ENCODE data around the gene GJD4.
A peak's percentile ranks its signal among the peaks of the same experiment; 100 is the strongest.

Gene GJD4

GRCh38 chr10:35637462-35637861 is 32.3 kb downstream of the GJD4 start:
- Histone ChIP-seq H3K4me1 (ENCODE audit: control insufficient read depth in 1 of 2, insufficient read depth in 2 of 2, low read length in 2 of 2) (peaks cover 4 to 19% of the 10 kb centered on the region in 2 donors), H3K27me3 (ENCODE audit: control insufficient read depth in 1 of 2, insufficient read depth in 2 of 2, low read length in 2 of 2) (peaks cover 13 to 18% of the 10 kb centered on the region in 2 donors), H3K27ac (ENCODE audit: low read depth, low read length) (no peak overlapping the region), H3K9ac (ENCODE audit: low read depth in 1 of 2, low read length in 2 of 2) (no peak overlapping the region), H3K9me3 (ENCODE audit: control insufficient read depth in 1 of 2, low read length in 2 of 2) (no peaks in the 10 kb centered on the region), H3K36me3 (ENCODE audit: control insufficient read depth in 1 of 2, insufficient read depth in 2 of 2, low read length in 2 of 2) (no peaks in the 10 kb centered on the region), H3K4me3 (ENCODE audit: low read depth in 1 of 2, low read length in 2 of 2) (no peak overlapping the region)

- H3K4me1 ChIP-seq (ENCODE audit: control insufficient read depth in 1 of 2, insufficient read depth in 2 of 2, low read length in 2 of 2): peaks cover 4 to 26% of the 10 kb centered on the region in 2 donors
- no peak overlapping the region for H3K4me3 ChIP-seq (ENCODE audit: low read depth in 1 of 2, low read length in 2 of 2)
- H3K27me3 ChIP-seq (ENCODE audit: control insufficient read depth in 1 of 2, insufficient read depth in 2 of 2, low read length in 2 of 2): peaks cover 18 to 23% of the 10 kb centered on the region in 2 donors
- H3K27ac ChIP-seq (ENCODE audit: low read depth, low read length): no peak overlapping the region
- no peak overlapping the region for H3K9ac ChIP-seq (ENCODE audit: low read depth in 1 of 2, low read length in 2 of 2)
- H3K9me3 ChIP-seq (ENCODE audit: control insufficient read depth in 1 of 2, low read length in 2 of 2): no peaks in the 10 kb centered on the region
- H3K36me3 ChIP-seq (ENCODE audit: control insufficient read depth in 1 of 2, insufficient read depth in 2 of 2, low read length in 2 of 2): no peaks in the 10 kb centered on the region
Observed at GRCh38 chr10:35638101-35638500, 33.0 kb downstream of the GJD4 start.

- Histone ChIP-seq H3K9me3 (ENCODE audit: control insufficient read depth in 1 of 2, low read length in 2 of 2) (no peaks in the 10 kb centered on the region), H3K27me3 (ENCODE audit: control insufficient read depth in 1 of 2, insufficient read depth in 2 of 2, low read length in 2 of 2) (peaks cover 26 to 34% of the 10 kb centered on the region in 2 donors), H3K9ac (ENCODE audit: low read depth in 1 of 2, low read length in 2 of 2) (no peak overlapping the region), H3K36me3 (ENCODE audit: control insufficient read depth in 1 of 2, insufficient read depth in 2 of 2, low read length in 2 of 2) (no peaks in the 10 kb centered on the region), H3K27ac (ENCODE audit: low read depth, low read length) (no peak overlapping the region), H3K4me1 (ENCODE audit: control insufficient read depth in 1 of 2, insufficient read depth in 2 of 2, low read length in 2 of 2) (peaks cover 9 to 33% of the 10 kb centered on the region in 2 donors), H3K4me3 (ENCODE audit: low read depth in 1 of 2, low read length in 2 of 2) (peak overlapping the region in 1 of 2 donors; percentile 58)
Observed at GRCh38 chr10:35639021-35639727, 34.0 kb downstream of the GJD4 start.

GRCh38 chr10:35639728-35640401 is 34.7 kb downstream of the GJD4 start:
- no peak overlapping the region for H3K9ac ChIP-seq (ENCODE audit: low read depth in 1 of 2, low read length in 2 of 2)
- H3K4me3 ChIP-seq (ENCODE audit: low read depth in 1 of 2, low read length in 2 of 2): peak overlapping the region; percentile 33 to 66
- peaks cover 31 to 41% of the 10 kb centered on the region in 2 donors for H3K27me3 ChIP-seq (ENCODE audit: control insufficient read depth in 1 of 2, insufficient read depth in 2 of 2, low read length in 2 of 2)
- H3K36me3 ChIP-seq (ENCODE audit: control insufficient read depth in 1 of 2, insufficient read depth in 2 of 2, low read length in 2 of 2): no peaks in the 10 kb centered on the region
- peaks cover 9 to 33% of the 10 kb centered on the region in 2 donors for H3K4me1 ChIP-seq (ENCODE audit: control insufficient read depth in 1 of 2, insufficient read depth in 2 of 2, low read length in 2 of 2)
- H3K9me3 ChIP-seq (ENCODE audit: control insufficient read depth in 1 of 2, low read length in 2 of 2): no peaks in the 10 kb centered on the region
- H3K27ac ChIP-seq (ENCODE audit: low read depth, low read length): no peak overlapping the region

GRCh38 chr10:35640474-35640873 is 35.3 kb downstream of the GJD4 start:
- Histone ChIP-seq H3K36me3 (ENCODE audit: control insufficient read depth in 1 of 2, insufficient read depth in 2 of 2, low read length in 2 of 2) (no peaks in the 10 kb centered on the region), H3K27me3 (ENCODE audit: control insufficient read depth in 1 of 2, insufficient read depth in 2 of 2, low read length in 2 of 2) (peaks cover 31 to 47% of the 10 kb centered on the region in 2 donors), H3K4me1 (ENCODE audit: control insufficient read depth in 1 of 2, insufficient read depth in 2 of 2, low read length in 2 of 2) (peaks cover 9 to 33% of the 10 kb centered on the region in 2 donors), H3K9ac (ENCODE audit: low read depth in 1 of 2, low read length in 2 of 2) (no peak overlapping the region), H3K4me3 (ENCODE audit: low read depth in 1 of 2, low read length in 2 of 2) (peak overlapping the region; percentile 61 to 66), H3K9me3 (ENCODE audit: control insufficient read depth in 1 of 2, low read length in 2 of 2) (no peaks in the 10 kb centered on the region), H3K27ac (ENCODE audit: low read depth, low read length) (no peak overlapping the region)

GRCh38 chr10:35640951-35641675 is 36.0 kb downstream of the GJD4 start:
- Histone ChIP-seq H3K27ac (ENCODE audit: low read depth, low read length) (no peak overlapping the region), H3K36me3 (ENCODE audit: control insufficient read depth in 1 of 2, insufficient read depth in 2 of 2, low read length in 2 of 2) (no peaks in the 10 kb centered on the region), H3K27me3 (ENCODE audit: control insufficient read depth in 1 of 2, insufficient read depth in 2 of 2, low read length in 2 of 2) (peaks cover 31 to 48% of the 10 kb centered on the region in 2 donors), H3K9ac (ENCODE audit: low read depth in 1 of 2, low read length in 2 of 2) (peak overlapping the region; percentile 18 to 33), H3K4me3 (ENCODE audit: low read depth in 1 of 2, low read length in 2 of 2) (peak overlapping the region; percentile 70 to 82), H3K4me1 (ENCODE audit: control insufficient read depth in 1 of 2, insufficient read depth in 2 of 2, low read length in 2 of 2) (peaks cover 9 to 33% of the 10 kb centered on the region in 2 donors), H3K9me3 (ENCODE audit: control insufficient read depth in 1 of 2, low read length in 2 of 2) (no peaks in the 10 kb centered on the region)

GRCh38 chr10:35641676-35642034 is 36.5 kb downstream of the GJD4 start:
- Histone ChIP-seq H3K27me3 (ENCODE audit: control insufficient read depth in 1 of 2, insufficient read depth in 2 of 2, low read length in 2 of 2) (peaks cover 26 to 48% of the 10 kb centered on the region in 2 donors), H3K27ac (ENCODE audit: low read depth, low read length) (peak overlapping the region; percentile 25), H3K9ac (ENCODE audit: low read depth in 1 of 2, low read length in 2 of 2) (peak overlapping the region in 1 of 2 donors; percentile 33), H3K4me1 (ENCODE audit: control insufficient read depth in 1 of 2, insufficient read depth in 2 of 2, low read length in 2 of 2) (peaks cover 9 to 33% of the 10 kb centered on the region in 2 donors), H3K36me3 (ENCODE audit: control insufficient read depth in 1 of 2, insufficient read depth in 2 of 2, low read length in 2 of 2) (no peaks in the 10 kb centered on the region), H3K4me3 (ENCODE audit: low read depth in 1 of 2, low read length in 2 of 2) (peak overlapping the region; percentile 70 to 82), H3K9me3 (ENCODE audit: control insufficient read depth in 1 of 2, low read length in 2 of 2) (no peaks in the 10 kb centered on the region)

GRCh38 chr10:35642035-35642792 is 37.1 kb downstream of the GJD4 start, which contains the start of gene FZD8:
FZD8 (minus strand) TSS chr10:35642296; CDS start chr10:35641429, 867 bp downstream.
- no peaks in the 10 kb centered on the region for H3K9me3 ChIP-seq (ENCODE audit: control insufficient read depth in 1 of 2, low read length in 2 of 2)
- H3K4me3 ChIP-seq (ENCODE audit: low read depth in 1 of 2, low read length in 2 of 2): peak within 1 kb of the TSS; percentile 70 to 82
- H3K9ac ChIP-seq (ENCODE audit: low read depth in 1 of 2, low read length in 2 of 2): peak within 1 kb of the TSS; percentile 33 to 51
- H3K27me3 ChIP-seq (ENCODE audit: control insufficient read depth in 1 of 2, insufficient read depth in 2 of 2, low read length in 2 of 2): peaks cover 24 to 43% of the 10 kb centered on the region in 2 donors
- H3K36me3 ChIP-seq (ENCODE audit: control insufficient read depth in 1 of 2, insufficient read depth in 2 of 2, low read length in 2 of 2): no peaks in the 10 kb centered on the region
- H3K4me1 ChIP-seq (ENCODE audit: control insufficient read depth in 1 of 2, insufficient read depth in 2 of 2, low read length in 2 of 2): peaks cover 9 to 33% of the 10 kb centered on the region in 2 donors
- H3K27ac ChIP-seq (ENCODE audit: low read depth, low read length): peak within 1 kb of the TSS; percentile 25

- no peak overlapping the region for H3K27ac ChIP-seq (ENCODE audit: low read depth, low read length)
- H3K27me3 ChIP-seq (ENCODE audit: control insufficient read depth in 1 of 2, insufficient read depth in 2 of 2, low read length in 2 of 2): peaks cover 24 to 38% of the 10 kb centered on the region in 2 donors
- peak overlapping the region; percentile 70 to 82 for H3K4me3 ChIP-seq (ENCODE audit: low read depth in 1 of 2, low read length in 2 of 2)
- no peaks in the 10 kb centered on the region for H3K9me3 ChIP-seq (ENCODE audit: control insufficient read depth in 1 of 2, low read length in 2 of 2)
- no peaks in the 10 kb centered on the region for H3K36me3 ChIP-seq (ENCODE audit: control insufficient read depth in 1 of 2, insufficient read depth in 2 of 2, low read length in 2 of 2)
- peaks cover 9 to 33% of the 10 kb centered on the region in 2 donors for H3K4me1 ChIP-seq (ENCODE audit: control insufficient read depth in 1 of 2, insufficient read depth in 2 of 2, low read length in 2 of 2)
- peak overlapping the region in 1 of 2 donors; percentile 51 for H3K9ac ChIP-seq (ENCODE audit: low read depth in 1 of 2, low read length in 2 of 2)
Observed at GRCh38 chr10:35642793-35643114, 37.6 kb downstream of the GJD4 start.
